ENCODE data around the gene MS4A18. TPM values are rescaled to one million over a fixed set of nuclear protein-coding genes. Genes with fewer than 3 reads are reported as not detected.

Gene MS4A18
- total and polyA plus RNA-seq, 9 donors, result not detected

DNA sequence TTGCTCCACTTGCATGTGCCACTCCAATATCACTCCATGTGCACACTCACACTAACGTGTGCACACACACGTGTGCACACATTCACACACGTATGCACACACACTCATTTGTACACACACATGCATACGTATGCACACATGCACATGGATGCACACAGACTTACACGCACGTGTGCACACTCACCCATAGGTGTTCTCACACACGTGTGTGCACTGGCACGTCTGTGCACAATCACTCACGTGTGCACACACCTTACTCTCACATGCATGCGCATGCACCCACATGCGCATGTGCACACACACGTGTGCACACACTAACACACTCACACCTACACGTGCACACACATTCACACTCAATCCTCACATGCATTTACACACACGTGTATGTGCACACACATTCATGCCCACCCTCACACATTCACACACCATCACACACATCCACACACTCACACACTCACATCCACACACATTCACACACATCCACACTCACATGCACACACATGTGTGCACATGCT is 22.9 kb downstream of the MS4A18 start:
- DNase-seq, result no peak
- Histone ChIP-seq H3K27me3 (no peaks in the 10 kb centered on the region), H3K4me3 (no peak overlapping the region), H3K9me3 (no peaks in the 10 kb centered on the region), H3K36me3 (no peaks in the 10 kb centered on the region), H3K4me1 (ENCODE audit: insufficient read depth) (no peaks in the 10 kb centered on the region), H3K27ac (no peak overlapping the region)
- no peak for TF ChIP-seq EP300 (IDR thresholded peaks at IDR 0.05)
- TF ChIP-seq, protein P1, sequence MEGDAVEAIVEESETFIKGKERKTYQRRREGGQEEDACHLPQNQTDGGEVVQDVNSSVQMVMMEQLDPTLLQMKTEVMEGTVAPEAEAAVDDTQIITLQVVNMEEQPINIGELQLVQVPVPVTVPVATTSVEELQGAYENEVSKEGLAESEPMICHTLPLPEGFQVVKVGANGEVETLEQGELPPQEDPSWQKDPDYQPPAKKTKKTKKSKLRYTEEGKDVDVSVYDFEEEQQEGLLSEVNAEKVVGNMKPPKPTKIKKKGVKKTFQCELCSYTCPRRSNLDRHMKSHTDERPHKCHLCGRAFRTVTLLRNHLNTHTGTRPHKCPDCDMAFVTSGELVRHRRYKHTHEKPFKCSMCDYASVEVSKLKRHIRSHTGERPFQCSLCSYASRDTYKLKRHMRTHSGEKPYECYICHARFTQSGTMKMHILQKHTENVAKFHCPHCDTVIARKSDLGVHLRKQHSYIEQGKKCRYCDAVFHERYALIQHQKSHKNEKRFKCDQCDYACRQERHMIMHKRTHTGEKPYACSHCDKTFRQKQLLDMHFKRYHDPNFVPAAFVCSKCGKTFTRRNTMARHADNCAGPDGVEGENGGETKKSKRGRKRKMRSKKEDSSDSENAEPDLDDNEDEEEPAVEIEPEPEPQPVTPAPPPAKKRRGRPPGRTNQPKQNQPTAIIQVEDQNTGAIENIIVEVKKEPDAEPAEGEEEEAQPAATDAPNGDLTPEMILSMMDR (IDR thresholded peaks at IDR 0.05), result no peak
- no peak for TF ChIP-seq POLR2A (IDR thresholded peaks at IDR 0.05)
- 94% methylated on average over 14 of the region's 14 CpGs for WGBS, 3 donors
- intact Hi-C loops (cut with DNase I), result no loop called here

DNA sequence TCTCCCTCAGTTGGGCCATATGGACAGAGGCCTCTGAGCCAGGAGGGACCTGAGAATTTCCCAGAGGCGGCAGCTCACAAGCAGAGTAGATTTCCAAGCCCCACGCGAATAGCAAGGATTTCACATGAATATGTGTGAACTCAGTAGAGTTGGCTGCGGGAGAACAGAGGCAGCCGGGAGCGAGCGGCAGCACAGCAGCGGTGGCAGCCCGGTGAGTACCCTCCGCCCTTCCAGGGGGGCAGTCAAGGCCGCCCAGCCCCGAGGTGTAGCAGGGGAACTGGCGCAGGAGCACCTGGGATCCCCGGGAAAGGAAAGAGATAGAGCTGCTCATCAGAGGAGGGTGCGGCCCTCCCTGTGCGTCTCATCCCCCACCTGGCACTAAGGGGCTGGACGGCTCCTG is 23.7 kb downstream of the MS4A18 start:
- WGBS, 3 donors, result 81 to 93% (median 88%) methylated on average over 17 of the region's 17 CpGs
- no peaks in the 10 kb centered on the region for H3K4me1 ChIP-seq (ENCODE audit: insufficient read depth)
- TF ChIP-seq EP300 (IDR thresholded peaks at IDR 0.05), result no peak
- TF ChIP-seq, protein P1 (IDR thresholded peaks at IDR 0.05), result no peak
- no peak for TF ChIP-seq POLR2A (IDR thresholded peaks at IDR 0.05)
- H3K9me3 ChIP-seq, result no peaks in the 10 kb centered on the region
- DNase-seq, result no peak
- H3K36me3 ChIP-seq, result no peaks in the 10 kb centered on the region
- no peak overlapping the region for H3K4me3 ChIP-seq
- no peak overlapping the region for H3K27ac ChIP-seq
- intact Hi-C loops (cut with DNase I), result no loop called here
- H3K27me3 ChIP-seq, result no peaks in the 10 kb centered on the region

DNA sequence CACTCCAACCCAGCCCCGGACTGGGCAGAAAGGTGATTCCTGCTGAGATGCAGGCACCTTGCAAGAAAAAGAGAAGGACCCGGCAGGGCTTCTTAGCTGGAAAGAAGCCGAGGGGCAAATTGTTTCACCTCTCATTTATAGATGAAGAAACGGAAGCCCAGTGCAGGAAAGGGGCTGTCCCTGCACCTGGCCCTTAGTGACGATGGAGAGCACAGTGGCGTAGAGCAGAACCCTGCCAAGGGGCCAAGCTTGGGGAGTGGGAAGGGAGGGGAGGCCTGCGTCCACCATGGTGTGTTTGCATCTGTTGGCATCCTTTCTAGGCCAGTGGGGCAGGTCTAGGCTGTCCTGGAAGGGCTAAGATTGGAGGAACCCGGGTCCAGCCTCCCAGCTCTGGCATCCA is 24.3 kb downstream of the MS4A18 start:
- Histone ChIP-seq H3K9me3 (no peaks in the 10 kb centered on the region), H3K27me3 (no peaks in the 10 kb centered on the region), H3K4me3 (no peak overlapping the region), H3K4me1 (ENCODE audit: insufficient read depth) (no peaks in the 10 kb centered on the region), H3K36me3 (no peaks in the 10 kb centered on the region), H3K27ac (no peak overlapping the region)
- WGBS, 3 donors, result 74 to 86% (median 82%) methylated on average over 8 of the region's 8 CpGs
- TF ChIP-seq EP300 (IDR thresholded peaks at IDR 0.05) (no peak), POLR2A (IDR thresholded peaks at IDR 0.05) (no peak)
- TF ChIP-seq, protein P1 (IDR thresholded peaks at IDR 0.05), result no peak
- intact Hi-C loops (cut with DNase I), result no loop called here
- DNase-seq, result no peak

DNA sequence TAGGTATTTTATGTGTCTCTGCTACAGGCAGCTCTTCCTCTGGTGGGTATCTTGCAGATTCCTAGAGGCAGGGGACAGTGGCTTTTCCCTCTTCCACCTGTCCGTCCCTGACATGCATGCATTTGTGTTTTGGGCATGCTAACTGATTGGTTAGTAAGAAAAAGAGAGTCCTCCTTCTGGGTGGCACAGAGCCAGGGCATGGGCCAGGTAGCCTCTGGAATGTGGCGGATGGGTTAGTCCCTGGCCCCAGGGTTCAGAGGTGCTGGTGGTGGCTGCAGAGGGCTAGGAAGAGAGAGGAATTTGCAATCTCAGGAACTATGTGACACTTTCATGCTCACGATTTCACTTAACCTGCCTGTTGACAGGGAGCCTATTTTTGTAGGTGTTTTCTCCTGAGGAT is 26.4 kb downstream of the MS4A18 start:
- Histone ChIP-seq H3K27ac (no peak overlapping the region), H3K27me3 (no peaks in the 10 kb centered on the region), H3K9me3 (no peaks in the 10 kb centered on the region), H3K36me3 (no peaks in the 10 kb centered on the region), H3K4me1 (ENCODE audit: insufficient read depth) (no peaks in the 10 kb centered on the region), H3K4me3 (no peak overlapping the region)
- no peak for DNase-seq
- TF ChIP-seq EP300 (IDR thresholded peaks at IDR 0.05), result no peak
- no peak for TF ChIP-seq POLR2A (IDR thresholded peaks at IDR 0.05)
- TF ChIP-seq, protein P1 (IDR thresholded peaks at IDR 0.05), result no peak
- 61 to 74% (median 74%) methylated on average over 3 of the region's 3 CpGs for WGBS, 3 donors
- intact Hi-C loops (cut with DNase I), result no loop called here

All from ovary (tissue), 9 donors.